HCT116 (cell line): ENCODE measurements around the gene ZBTB7C.

Experiments used
- CEBPB ChIP-seq: IDR thresholded peaks from 2 replicates; pipeline ENCODE4 v1.6.1; 2012; ENCODE audit warnings: low read depth
- EZH2 ChIP-seq: fragments of 200-600 bp; sonication (generic); IDR thresholded peaks from 2 replicates; pipeline ENCODE4 v1.6.1; 2017; ENCODE audit warnings: antibody characterized with exemption, mixed run types
- EZH2phosphoT487 ChIP-seq: fragments of 200-600 bp; IDR thresholded peaks from 2 replicates; pipeline ENCODE4 v1.6.1; 2018; ENCODE audit warnings: antibody characterized with exemption, borderline replicate concordance
- JUND ChIP-seq: IDR thresholded peaks from 2 replicates; pipeline ENCODE4 v1.6.1; 2012
- POLR2A ChIP-seq: IDR thresholded peaks from 2 replicates; pipeline ENCODE4 v1.7.0; 2011; ENCODE audit warnings: borderline replicate concordance; ENCODE audit not compliant: insufficient read depth, insufficient read length; ENCODE audit errors: extremely low read depth
- POLR2AphosphoS5 ChIP-seq: IDR thresholded peaks from 2 replicates; pipeline ENCODE4 v1.6.1; 2011; ENCODE audit warnings: mild to moderate bottlenecking, low read depth, low read length, moderate library complexity
- SIN3A ChIP-seq: IDR thresholded peaks from 2 replicates; pipeline ENCODE4 v1.6.1; 2012; ENCODE audit warnings: low read depth
- TCF7L2 ChIP-seq: IDR thresholded peaks from 2 replicates; pipeline ENCODE4 v1.7.0; 2011; ENCODE audit warnings: borderline replicate concordance, inconsistent platforms; ENCODE audit not compliant: insufficient read depth, insufficient read length; ENCODE audit errors: extremely low read depth
- YY1 ChIP-seq: IDR thresholded peaks from 2 replicates; pipeline ENCODE4 v1.6.1; 2011; ENCODE audit warnings: low read length, low read depth, moderate library complexity, mild to moderate bottlenecking; ENCODE audit not compliant: insufficient replicate concordance; ENCODE audit errors: extremely low read depth
- ZNF274 ChIP-seq: fragments of 200-500 bp; sonication (Bioruptor generic); IDR thresholded peaks from 2 replicates; pipeline ENCODE4 v1.6.1; 2014; ENCODE audit warnings: mild to moderate bottlenecking, low read depth, low read length, inconsistent platforms
- TF ChIP-seq, protein P1 (sequence below), 3 experiments: fragments of 200-600 bp in 1 of 3; sonication (generic) in 1 of 3; IDR thresholded peaks in 2 of 3; conservative IDR thresholded peaks in 1 of 3; 2 replicates each; pipeline ENCODE4 v1.5.1; 2012 to 2017; ENCODE audit warnings: low read depth in 2 of 3, low read length in 2 of 3, antibody characterized with exemption in 1 of 3, borderline replicate concordance in 1 of 3, control low read depth in 1 of 3, mild to moderate bottlenecking in 1 of 3, mixed read lengths in 1 of 3, mixed run types in 1 of 3, moderate library complexity in 1 of 3; ENCODE audit not compliant: insufficient read depth in 1 of 3
- TF ChIP-seq, protein P2 (sequence below): IDR thresholded peaks from 2 replicates; pipeline ENCODE4 v1.6.1; 2012; ENCODE audit warnings: low read depth
- TF ChIP-seq, protein P3 (sequence below): IDR thresholded peaks from 2 replicates; pipeline ENCODE4 v1.6.1; 2012

DNA sequence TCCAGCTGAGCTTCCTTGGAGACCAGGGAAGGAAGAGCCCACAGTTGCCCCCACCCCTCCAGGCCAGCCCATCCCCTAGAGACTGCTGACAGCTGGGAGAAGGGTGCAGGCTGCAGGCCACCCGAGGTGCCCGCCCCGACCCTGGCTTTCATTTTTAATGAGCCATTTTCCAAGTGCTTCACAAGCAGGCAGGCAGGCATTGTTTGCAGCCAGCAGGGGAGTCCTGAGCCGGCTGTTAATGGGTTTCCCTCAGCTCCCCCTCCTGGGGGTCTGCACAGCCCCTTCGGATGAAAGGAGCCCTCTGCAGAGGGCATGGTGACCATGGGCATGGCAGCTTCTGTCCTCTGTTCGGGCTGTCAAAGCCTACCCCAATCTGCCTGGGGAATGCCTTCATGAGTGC is 94.5 kb downstream of the ZBTB7C start:
- TF ChIP-seq, protein P1, sequence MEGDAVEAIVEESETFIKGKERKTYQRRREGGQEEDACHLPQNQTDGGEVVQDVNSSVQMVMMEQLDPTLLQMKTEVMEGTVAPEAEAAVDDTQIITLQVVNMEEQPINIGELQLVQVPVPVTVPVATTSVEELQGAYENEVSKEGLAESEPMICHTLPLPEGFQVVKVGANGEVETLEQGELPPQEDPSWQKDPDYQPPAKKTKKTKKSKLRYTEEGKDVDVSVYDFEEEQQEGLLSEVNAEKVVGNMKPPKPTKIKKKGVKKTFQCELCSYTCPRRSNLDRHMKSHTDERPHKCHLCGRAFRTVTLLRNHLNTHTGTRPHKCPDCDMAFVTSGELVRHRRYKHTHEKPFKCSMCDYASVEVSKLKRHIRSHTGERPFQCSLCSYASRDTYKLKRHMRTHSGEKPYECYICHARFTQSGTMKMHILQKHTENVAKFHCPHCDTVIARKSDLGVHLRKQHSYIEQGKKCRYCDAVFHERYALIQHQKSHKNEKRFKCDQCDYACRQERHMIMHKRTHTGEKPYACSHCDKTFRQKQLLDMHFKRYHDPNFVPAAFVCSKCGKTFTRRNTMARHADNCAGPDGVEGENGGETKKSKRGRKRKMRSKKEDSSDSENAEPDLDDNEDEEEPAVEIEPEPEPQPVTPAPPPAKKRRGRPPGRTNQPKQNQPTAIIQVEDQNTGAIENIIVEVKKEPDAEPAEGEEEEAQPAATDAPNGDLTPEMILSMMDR (IDR thresholded peaks at IDR 0.05 in 2 of 3, conservative IDR thresholded peaks at IDR 0.05 in 1 of 3; ENCODE audit: borderline replicate concordance in 1 of 3, insufficient read depth in 1 of 3, low read depth in 2 of 3, low read length in 2 of 3), result no peak
- TF ChIP-seq TCF7L2 (no peak), EZH2phosphoT487 (no peak), JUND (no peak), YY1 (no peak), EZH2 (no peak), POLR2A (no peak), CEBPB (no peak), SIN3A (no peak), POLR2AphosphoS5 (no peak), ZNF274 (no peak)
- TF ChIP-seq, protein P2, sequence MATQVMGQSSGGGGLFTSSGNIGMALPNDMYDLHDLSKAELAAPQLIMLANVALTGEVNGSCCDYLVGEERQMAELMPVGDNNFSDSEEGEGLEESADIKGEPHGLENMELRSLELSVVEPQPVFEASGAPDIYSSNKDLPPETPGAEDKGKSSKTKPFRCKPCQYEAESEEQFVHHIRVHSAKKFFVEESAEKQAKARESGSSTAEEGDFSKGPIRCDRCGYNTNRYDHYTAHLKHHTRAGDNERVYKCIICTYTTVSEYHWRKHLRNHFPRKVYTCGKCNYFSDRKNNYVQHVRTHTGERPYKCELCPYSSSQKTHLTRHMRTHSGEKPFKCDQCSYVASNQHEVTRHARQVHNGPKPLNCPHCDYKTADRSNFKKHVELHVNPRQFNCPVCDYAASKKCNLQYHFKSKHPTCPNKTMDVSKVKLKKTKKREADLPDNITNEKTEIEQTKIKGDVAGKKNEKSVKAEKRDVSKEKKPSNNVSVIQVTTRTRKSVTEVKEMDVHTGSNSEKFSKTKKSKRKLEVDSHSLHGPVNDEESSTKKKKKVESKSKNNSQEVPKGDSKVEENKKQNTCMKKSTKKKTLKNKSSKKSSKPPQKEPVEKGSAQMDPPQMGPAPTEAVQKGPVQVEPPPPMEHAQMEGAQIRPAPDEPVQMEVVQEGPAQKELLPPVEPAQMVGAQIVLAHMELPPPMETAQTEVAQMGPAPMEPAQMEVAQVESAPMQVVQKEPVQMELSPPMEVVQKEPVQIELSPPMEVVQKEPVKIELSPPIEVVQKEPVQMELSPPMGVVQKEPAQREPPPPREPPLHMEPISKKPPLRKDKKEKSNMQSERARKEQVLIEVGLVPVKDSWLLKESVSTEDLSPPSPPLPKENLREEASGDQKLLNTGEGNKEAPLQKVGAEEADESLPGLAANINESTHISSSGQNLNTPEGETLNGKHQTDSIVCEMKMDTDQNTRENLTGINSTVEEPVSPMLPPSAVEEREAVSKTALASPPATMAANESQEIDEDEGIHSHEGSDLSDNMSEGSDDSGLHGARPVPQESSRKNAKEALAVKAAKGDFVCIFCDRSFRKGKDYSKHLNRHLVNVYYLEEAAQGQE, result no peak
- TF ChIP-seq, protein P3, sequence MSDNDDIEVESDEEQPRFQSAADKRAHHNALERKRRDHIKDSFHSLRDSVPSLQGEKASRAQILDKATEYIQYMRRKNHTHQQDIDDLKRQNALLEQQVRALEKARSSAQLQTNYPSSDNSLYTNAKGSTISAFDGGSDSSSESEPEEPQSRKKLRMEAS, result no peak
